HG02973 (cell line): ENCODE data around the gene FAM199X.
"Not testable (repeated sequence)": the region's sequence is repeated elsewhere in the genome, so short reads cannot be mapped to it uniquely, and the experiment has no call there.

Source experiments
- ATAC-seq: cut with Tn5 transposase; IDR thresholded peaks from one replicate; pipeline ENCODE4 v1.9.1; 2021; ENCODE audit warnings: moderate library complexity; ENCODE audit not compliant: unreplicated experiment

FAM199X gene

DNA sequence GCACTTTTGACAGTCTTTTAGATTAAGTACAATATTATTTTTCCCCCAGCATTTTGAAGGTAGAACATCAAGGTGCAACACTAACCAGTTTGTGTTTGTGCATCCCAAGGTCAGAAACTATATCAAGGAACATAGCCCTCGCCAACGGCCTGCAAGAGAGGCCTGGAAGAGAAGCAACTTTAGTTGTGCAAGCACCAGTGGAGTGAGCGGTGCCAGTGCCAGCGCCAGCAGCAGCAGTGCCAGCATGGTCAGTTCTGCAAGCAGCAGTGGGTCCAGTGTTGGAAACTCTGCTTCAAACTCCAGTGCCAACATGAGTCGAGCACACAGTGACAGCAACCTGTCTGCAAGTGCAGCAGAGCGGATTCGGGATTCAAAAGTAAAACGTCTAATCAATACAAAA is 21.7 kb downstream of the FAM199X start:
- no peak for ATAC-seq

DNA sequence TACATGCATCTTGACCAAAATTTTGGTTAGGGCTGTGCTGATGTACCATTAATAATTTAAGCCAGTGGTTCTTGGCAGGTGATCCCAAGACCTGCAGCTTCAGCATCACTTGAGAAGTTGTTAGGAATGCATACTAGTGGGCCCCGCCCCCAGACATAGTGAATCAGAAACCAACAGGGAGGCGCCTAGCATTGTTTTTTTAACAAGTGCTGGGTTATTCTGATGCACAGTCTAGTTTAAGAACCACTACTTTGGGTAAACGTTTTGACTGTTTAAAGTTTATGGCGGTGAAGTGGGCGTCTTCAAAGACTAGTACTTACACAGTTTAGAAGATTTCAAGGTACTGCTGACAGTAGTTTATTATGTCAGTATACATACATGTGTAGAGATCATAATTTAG is 23.6 kb downstream of the FAM199X start:
- no peak for ATAC-seq

DNA sequence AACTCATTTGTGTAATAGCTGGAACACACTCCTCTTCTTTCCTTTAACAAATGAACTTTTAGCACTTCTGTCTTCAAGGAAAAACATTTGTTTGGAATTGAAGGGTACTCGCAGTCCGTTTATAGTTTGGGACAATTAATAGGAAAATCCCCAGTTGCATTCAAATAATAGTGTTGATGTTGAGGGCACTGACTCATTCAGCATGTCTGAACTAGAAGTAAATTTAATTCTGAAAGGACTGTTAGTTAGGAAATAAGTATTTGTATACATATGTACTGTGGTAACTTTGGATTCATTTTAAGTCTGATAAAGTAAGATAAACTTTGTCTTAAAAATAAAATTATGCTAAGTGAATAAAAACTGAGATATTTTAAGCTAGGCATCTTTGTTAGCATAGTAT is 27.2 kb downstream of the FAM199X start:
- ATAC-seq: no peak

DNA sequence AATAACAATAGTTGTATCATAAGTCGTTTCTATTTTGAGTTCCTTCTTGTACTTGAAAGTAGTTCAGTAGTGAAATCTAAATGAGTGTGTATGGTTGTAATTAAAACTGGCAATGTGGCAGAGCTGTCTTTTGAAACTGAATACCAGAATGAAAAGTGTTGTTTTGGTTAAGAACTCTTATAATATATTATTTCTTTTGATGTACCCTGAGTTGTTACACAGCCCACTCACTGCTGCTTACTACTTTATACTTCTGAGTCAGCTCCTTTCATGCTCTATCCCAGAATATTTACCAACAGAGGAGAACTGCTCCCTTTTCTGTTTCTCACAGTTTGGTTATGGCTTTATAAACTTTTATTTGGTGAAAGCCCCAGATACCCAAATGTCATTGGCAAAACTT is 28.8 kb downstream of the FAM199X start:
- ATAC-seq: no peak

DNA sequence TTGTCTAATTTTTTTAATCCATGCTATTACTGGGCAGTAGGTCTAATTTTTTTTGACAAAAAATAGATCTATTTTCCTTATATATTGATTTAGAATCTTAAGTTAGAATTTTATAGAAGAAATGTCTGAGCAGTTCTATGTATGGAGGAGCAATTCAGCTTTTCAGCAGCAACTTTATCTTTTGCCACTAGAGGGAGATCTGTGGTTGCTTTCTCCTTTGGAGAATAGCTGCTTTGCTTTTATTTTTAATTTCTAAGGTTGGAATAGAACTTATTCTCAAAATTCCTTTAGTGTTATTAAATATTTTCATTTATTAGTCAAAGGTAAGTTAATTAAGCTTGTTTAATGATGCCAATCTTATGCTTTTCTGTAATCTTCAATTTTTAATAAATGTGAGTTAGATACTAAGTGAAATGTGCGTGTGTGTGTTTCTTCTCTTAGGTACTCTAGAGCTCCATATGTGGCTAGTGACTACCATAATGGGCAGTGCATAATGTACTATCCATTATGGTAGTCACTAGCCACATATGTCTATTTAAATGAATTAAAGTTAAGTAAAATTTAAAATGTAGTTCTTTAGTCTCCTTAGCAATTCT is 29.3 kb downstream of the FAM199X start:
- peak; percentile 58 for ATAC-seq

DNA sequence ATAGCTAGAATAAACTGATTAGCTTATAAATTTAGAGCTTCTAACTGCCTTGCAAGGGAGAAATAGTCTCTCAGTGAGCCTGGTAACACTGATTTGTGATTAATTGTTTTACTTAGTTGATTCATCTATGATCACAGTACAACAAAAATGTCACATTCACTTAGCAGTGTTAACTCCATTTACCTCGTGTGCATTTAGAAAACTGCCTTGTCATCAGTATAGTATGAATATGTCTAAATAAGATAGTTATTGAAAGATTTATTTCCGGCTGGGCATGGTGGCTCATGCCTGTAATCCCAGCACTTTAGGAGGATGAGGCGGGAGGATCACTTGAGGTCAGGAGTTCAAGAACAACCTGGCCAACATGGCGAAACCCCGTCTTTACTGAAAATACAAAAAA is 39.3 kb downstream of the FAM199X start:
- ATAC-seq: no peak

DNA sequence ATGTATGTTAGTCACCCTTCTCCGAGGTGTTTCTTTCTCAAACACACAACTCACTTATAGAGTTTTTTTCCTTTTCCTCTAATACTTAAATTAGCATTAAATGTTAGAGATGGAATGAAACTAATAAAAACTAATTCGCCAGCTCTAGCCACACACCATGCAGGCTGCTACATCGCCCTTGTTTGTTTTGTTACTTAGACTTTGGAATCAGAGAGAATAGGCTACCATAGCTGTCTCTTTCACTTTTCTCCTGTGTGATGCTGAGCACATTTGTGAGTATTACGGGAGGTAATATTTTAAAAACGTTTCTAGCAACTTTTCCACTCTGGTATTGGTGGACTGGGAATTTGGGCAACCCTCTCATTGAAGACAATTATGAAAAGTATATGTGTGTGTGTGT is 44.9 kb downstream of the FAM199X start:
- no peak for ATAC-seq

DNA sequence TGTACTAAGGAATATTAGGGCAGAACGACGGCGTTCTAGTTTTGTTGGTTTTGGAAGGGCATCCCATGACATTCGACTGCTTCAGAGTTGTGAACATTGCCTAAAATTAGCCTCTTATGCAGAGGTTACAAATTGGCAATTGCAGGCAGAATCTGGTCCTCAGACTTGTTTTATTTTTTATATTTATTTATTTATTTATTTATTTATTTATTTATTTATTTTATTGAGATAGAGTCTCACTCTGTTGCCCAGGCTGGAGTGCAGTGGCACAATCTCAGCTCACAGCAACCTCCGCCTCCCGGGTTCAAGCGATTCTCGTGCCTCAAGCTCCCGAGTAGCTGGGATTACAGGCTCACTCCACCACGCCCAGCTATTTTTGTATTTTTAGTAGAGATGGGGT is 63.8 kb downstream of the FAM199X start:
- ATAC-seq: not testable (repeated sequence)
